ENCODE results near the gene ORAI2.

Gene ORAI2

DNA sequence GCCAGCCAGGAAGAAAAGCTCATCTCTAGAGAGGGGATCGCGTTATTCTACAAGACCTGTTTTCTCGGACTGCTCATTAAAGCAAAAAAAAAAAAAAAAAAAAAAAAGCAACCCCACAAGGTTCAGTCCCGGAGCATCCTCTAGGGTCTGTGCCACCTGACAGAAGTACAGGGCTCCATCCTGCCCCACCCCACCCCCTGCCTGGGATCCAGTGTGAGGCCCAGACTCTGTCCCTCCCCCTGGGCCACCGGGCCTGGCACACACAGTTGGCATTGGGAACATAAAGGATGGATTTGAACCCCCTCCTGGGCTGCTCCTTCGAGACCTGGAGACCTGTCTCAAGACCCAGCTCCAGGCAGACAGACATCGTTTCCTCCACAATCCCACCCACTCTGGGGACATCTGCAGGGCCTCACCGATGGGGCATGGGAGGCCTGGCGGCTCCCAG, 688 bp downstream of the ORAI2 start:
- TF ChIP-seq, protein P1, sequence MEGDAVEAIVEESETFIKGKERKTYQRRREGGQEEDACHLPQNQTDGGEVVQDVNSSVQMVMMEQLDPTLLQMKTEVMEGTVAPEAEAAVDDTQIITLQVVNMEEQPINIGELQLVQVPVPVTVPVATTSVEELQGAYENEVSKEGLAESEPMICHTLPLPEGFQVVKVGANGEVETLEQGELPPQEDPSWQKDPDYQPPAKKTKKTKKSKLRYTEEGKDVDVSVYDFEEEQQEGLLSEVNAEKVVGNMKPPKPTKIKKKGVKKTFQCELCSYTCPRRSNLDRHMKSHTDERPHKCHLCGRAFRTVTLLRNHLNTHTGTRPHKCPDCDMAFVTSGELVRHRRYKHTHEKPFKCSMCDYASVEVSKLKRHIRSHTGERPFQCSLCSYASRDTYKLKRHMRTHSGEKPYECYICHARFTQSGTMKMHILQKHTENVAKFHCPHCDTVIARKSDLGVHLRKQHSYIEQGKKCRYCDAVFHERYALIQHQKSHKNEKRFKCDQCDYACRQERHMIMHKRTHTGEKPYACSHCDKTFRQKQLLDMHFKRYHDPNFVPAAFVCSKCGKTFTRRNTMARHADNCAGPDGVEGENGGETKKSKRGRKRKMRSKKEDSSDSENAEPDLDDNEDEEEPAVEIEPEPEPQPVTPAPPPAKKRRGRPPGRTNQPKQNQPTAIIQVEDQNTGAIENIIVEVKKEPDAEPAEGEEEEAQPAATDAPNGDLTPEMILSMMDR (IDR thresholded peaks at IDR 0.05; ENCODE audit: low read depth, low read length): no peak

DNA sequence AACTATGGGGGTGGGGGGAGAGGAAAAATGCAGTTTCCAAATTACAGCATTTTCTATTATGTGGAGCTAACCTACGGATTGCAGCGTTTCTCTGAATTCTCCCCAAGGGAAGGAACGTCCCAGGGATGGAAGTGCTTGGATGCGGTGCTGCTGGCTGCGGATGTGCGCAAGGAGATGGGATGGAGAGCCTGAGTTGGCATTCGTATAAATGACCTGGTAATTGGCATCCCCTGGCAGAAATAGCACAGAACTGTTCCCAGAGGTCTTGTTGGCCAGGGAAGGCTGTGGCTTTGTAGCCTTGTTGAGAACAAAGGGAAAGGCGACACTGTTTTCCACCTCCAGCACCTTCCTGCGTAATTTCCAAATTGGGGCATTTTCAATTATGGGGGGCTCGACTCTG, 2.7 kb downstream of the ORAI2 start:
- TF ChIP-seq, protein P1 (IDR thresholded peaks at IDR 0.05; ENCODE audit: low read depth, low read length): no peak
- no peak overlapping the region for H3K4me3 ChIP-seq (ENCODE audit: low read depth, low read length)

More for the DNA sequence above, 688 bp downstream of the ORAI2 start:
- H3K4me3 ChIP-seq (ENCODE audit: low read depth, low read length): peak overlapping the region; percentile 79

DNA sequence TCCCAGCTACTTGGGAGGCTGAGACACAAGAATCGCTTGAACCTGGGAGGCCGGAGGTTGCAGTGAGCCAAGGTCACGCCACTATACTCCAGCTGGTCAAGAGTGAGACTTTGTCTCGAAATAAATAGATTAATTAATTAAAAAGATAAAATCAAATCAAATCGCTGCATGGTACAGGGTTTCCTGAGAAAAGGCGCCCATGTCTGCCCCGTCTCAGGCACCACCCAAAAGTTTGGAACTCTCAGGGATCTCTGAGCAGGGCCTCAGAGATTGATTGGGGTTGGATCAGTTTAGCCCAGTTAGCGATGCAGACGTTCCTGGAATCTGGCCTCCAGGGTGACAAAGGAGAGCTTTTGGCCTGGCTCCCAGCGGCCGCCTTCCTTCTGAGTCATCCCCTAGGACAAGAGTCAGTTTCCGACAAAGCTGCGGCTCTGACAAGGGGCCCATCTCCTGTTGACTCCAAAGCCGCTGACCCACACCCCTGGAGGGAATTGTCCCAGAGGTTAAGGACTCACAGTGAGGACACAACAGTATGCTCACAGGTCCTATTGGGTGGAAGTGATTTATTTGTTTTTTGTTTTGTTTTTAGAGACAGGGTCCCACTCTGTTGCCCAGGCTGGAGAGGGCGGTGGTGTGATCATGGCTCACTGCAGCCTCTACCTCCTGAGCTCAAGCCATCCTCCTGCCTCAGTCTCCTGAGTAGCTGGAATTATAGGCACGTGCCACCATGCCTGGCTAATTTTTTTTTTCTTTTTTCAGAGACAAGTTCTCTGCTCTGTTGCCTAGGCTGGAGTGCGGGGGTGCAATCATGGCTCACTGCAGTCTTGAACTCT, 6.8 kb downstream of the ORAI2 start:
- TF ChIP-seq, protein P1 (IDR thresholded peaks at IDR 0.05; ENCODE audit: low read depth, low read length): no peak
- H3K4me3 ChIP-seq (ENCODE audit: low read depth, low read length): no peak overlapping the region

DNA sequence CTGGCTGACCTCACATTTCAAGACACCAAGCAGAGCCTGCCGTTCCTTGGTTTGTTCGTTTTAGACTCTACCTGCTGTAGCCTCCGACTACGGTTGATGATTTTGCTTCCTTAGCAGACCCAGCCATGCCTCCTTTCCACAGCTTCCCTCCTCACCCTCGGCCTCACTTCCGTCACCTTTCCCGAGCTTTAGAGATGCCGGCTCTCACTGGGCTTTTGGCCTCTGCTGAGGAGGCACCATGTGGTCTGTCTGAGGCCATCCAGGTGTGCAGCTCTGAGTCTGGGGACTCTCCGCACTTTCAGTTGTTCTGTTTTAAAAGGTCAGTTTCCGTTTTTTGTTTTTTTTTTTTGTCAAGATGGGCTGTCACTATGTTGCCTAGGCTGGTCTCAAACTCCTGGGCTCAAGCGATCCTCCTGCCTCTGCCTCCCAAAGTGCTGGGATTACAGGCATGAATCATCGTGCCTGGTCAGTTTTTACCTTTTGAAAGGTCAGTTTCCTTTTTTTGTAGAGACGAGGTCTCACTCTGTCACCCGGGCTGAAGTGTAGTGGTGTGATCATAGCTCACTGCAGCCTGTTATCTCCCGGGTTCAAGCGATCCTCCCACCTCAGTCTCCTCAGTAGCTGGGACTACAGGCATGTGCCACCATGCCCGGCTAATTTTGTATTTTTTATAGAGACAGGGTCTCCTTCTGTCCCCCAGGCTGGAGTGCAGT, 11.7 kb downstream of the ORAI2 start:
- TF ChIP-seq, protein P1 (IDR thresholded peaks at IDR 0.05; ENCODE audit: low read depth, low read length): no peak
- no peak overlapping the region for H3K4me3 ChIP-seq (ENCODE audit: low read depth, low read length)

DNA sequence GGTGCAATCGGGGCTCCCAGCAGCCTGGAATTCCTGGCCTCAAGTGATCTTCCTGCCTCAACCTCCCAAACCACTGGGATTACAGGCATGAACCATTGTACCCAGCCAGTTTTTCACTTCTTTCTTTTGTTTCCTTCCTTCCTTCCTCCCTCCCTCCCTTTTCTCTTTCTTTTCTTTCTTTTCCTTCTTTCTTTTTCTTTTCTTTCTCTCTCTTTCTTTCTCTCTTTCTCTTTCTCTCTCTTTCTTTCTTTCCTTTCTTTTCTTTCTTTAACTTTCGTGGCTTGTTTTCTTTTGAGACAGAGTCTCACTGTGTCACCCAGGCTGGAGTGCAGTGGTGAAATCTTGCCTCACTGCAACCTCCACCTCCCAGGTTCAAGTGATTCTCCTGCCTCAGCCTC, 12.3 kb downstream of the ORAI2 start:
- no peak overlapping the region for H3K4me3 ChIP-seq (ENCODE audit: low read depth, low read length)
- TF ChIP-seq, protein P1 (IDR thresholded peaks at IDR 0.05; ENCODE audit: low read depth, low read length): no peak

DNA sequence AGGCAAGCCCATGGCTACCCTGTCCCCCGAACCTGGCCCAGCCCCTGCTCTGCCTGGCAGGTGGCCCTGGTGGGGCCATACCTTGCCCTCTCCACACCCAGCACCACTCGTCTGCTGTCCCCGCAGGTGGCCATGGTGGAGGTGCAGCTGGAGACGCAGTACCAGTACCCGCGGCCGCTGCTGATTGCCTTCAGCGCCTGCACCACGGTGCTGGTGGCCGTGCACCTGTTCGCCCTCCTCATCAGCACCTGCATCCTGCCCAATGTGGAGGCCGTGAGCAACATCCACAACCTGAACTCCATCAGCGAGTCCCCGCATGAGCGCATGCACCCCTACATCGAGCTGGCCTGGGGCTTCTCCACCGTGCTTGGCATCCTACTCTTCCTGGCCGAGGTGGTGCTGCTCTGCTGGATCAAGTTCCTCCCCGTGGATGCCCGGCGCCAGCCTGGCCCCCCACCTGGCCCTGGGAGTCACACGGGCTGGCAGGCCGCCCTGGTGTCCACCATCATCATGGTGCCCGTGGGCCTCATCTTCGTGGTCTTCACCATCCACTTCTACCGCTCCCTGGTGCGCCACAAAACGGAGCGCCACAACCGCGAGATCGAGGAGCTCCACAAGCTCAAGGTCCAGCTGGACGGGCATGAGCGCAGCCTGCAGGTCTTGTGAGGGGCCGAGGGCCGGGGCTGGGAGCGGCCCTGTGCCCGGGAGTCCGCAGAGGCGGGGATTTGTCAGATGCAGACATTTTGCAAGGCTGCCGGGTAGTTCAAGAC, 13.2 kb downstream of the ORAI2 start:
- H3K4me3 ChIP-seq (ENCODE audit: low read depth, low read length): no peak overlapping the region
- TF ChIP-seq, protein P1 (IDR thresholded peaks at IDR 0.05; ENCODE audit: low read depth, low read length): no peak
